HG02759 (cell line): Measurements from ENCODE around the gene AMMECR1L.
"Not testable (repeated sequence)": the region's sequence is repeated elsewhere in the genome, so short reads cannot be mapped to it uniquely, and the experiment has no call there.

Source experiments
- ATAC-seq: cut with Tn5 transposase; IDR thresholded peaks from one replicate; pipeline ENCODE4 v1.9.1; 2021; ENCODE audit warnings: mild to moderate bottlenecking, moderate library complexity; ENCODE audit not compliant: unreplicated experiment

The AMMECR1L gene

GRCh38 chr2:127885780-127886592 lies at the start of gene AMMECR1L:
Gene AMMECR1L, minus strand, starts transcription at chr2:127885956. Its CDS starts 11,722 bp downstream, at chr2:127874234.
- peak; percentile 92 for ATAC-seq

GRCh38 chr2:127935337-127935736 lies 49.6 kb upstream of the AMMECR1L start:
- ATAC-seq, result no peak

GRCh38 chr2:127932199-127932876 lies 46.6 kb upstream of the AMMECR1L start:
- ATAC-seq, result no peak

GRCh38 chr2:127929449-127929848 lies 43.7 kb upstream of the AMMECR1L start:
- no peak for ATAC-seq

GRCh38 chr2:127927384-127927783 lies 41.6 kb upstream of the AMMECR1L start:
- ATAC-seq, result no peak

GRCh38 chr2:127917916-127918315 lies 32.2 kb upstream of the AMMECR1L start:
- ATAC-seq, result no peak

GRCh38 chr2:127913808-127914457 lies 28.2 kb upstream of the AMMECR1L start:
- ATAC-seq, result no peak

GRCh38 chr2:127911737-127912136 lies 26.0 kb upstream of the AMMECR1L start:
- ATAC-seq, result no peak

GRCh38 chr2:127910415-127910814 lies 24.7 kb upstream of the AMMECR1L start:
- ATAC-seq, result no peak

GRCh38 chr2:127909019-127909418 lies 23.3 kb upstream of the AMMECR1L start:
- no peak for ATAC-seq

- ATAC-seq, result not testable (repeated sequence)
These were observed 22.1 kb upstream of the AMMECR1L start for GRCh38 chr2:127907733-127908400.

- no peak for ATAC-seq
These were observed 20.6 kb upstream of the AMMECR1L start for GRCh38 chr2:127906206-127906926.

GRCh38 chr2:127901339-127902056 lies 15.7 kb upstream of the AMMECR1L start:
- no peak for ATAC-seq

GRCh38 chr2:127897531-127898211 lies 11.9 kb upstream of the AMMECR1L start:
- ATAC-seq, result no peak

- ATAC-seq, result no peak
These were observed 7.7 kb upstream of the AMMECR1L start for GRCh38 chr2:127893494-127893893.

GRCh38 chr2:127893033-127893432 lies 7.3 kb upstream of the AMMECR1L start:
- no peak for ATAC-seq

- ATAC-seq, result no peak
These were observed 6.1 kb upstream of the AMMECR1L start for GRCh38 chr2:127891811-127892210.

- ATAC-seq, result not testable (repeated sequence)
These were observed 5.0 kb upstream of the AMMECR1L start for GRCh38 chr2:127890756-127891155.

- ATAC-seq, result no peak
These were observed 3.0 kb upstream of the AMMECR1L start for GRCh38 chr2:127888772-127889171.
